ENCODE measurements around the gene TSTD2.
"Not testable (repeated sequence)": the region's sequence is repeated elsewhere in the genome, so short reads cannot be mapped to it uniquely, and the experiment has no call there.

GRCh38 chr9:97622483-97622882, 10.7 kb downstream of the TSTD2 start:
- not testable (repeated sequence) for TF ChIP-seq CTCF (IDR thresholded peaks at IDR 0.05; ENCODE audit: insufficient read depth, low read length, poor library complexity, severe bottlenecking); EZH2phosphoT487 (conservative IDR thresholded peaks at IDR 0.05; ENCODE audit: low read length)

Measured in SU-DHL-6 (cell line).